RPMI7951 (cell line): ENCODE results near the gene EXOC5. TPM values are rescaled to one million over a fixed set of nuclear protein-coding genes. Genes with fewer than 3 reads are reported as not detected.
A peak's percentile ranks its signal among the peaks of the same experiment; 100 is the strongest.
"Not testable (repeated sequence)": the region's sequence is repeated elsewhere in the genome, so short reads cannot be mapped to it uniquely, and the experiment has no call there.

Source experiments
- DNase-seq: peaks from one replicate; pipeline ENCODE4 v3.0.0-alpha.2; 2012; ENCODE audit warnings: low read depth
- total RNA-seq: library from RNA; depleted of rRNA; stranded (reverse); fragments of >200 nt; shearing (Covaris generic); gene quantifications from 2 replicates; pipeline ENCODE4 v1.2.3, GENCODE V29; 2014

EXOC5 gene
- total RNA-seq, 1 experiment from 2014 or later, result 53.6 TPM

DNA sequence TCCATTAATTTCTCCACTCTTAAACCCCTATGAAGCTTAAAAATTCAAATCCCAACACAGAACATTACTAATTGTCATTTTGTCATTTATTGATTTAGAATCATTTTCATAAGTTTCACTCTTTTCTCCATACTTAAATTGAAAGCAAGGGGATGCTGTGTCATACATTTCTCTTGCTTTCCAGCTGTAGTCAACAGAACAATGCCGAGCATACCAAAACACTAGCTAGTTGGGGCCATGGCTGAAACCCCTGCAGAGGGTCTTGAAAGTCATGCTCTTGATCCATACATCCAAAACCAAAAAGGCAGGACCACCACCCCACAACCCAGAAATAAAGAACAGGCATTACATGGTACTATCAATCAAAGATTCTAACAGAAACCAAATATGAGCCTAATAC, 9.0 kb downstream of the EXOC5 start:
- no peak for DNase-seq

DNA sequence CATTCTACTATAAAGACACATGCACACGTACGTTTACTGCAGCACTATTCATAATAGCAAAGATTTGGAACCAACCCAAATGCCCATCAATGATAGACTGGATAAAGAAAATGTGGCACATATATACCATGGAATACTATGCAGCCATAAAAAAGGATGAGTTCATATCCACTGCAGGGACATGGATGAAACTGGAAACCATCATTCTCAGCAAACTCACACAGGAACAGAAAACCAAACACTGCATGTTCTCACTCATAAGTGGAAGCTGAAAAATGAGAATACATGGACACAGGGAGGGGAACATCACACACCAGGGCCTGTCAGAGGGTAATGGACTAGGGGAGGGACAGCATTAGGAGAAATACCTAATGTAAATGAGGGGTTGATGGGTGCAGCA, 10.5 kb downstream of the EXOC5 start:
- not testable (repeated sequence) for DNase-seq

DNA sequence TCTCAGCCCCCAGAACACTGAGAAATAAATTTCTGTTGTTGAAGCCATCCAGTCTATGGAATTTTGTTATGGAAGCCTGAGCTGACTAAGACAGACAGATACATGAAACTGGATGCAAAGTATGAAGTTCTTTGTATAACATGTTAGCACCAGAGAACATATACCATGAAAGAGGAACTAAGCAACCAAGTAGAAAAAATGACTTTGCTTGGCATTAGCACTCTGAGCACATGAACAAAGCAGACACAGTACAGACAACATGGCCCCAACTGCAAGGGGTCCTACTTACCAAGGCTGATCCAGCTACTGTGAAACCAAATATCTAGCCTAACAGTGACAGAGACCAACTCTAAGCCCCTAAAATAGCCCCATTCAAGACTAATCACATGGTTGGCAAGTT, 13.8 kb downstream of the EXOC5 start:
- DNase-seq, result no peak

DNA sequence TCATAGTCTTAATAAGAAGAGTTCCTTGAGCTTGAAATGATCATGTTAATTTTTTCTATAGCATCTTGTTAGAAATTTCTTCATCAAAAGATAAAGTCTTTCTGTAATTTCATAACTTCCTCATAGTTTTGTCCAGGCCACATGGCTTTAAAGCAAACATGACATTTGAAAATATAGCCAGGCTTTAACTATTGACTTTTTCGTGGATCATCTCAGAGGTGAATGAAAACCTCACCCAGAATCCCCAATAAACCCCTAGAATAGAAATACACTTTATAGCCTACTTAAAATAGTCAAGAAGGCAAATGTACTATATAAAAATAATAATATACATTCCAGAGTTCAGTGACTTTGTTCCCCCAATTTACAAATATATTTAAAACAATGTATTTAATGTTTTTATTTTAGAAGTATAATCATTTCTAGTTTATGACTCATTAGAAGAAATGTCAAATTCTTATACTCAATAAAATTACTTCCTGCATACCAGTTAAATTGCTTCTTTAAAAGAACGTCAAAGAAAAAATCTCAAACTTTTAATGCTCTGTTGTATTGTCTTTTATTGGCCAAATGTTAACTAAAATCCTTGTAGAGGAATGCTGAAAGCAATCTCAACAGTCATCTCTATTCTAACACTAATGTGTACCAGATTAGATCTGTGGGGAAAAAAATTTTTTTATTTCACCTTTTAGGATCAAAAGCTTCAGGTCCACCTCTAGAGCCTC, 21.6 kb downstream of the EXOC5 start:
- no peak for DNase-seq

DNA sequence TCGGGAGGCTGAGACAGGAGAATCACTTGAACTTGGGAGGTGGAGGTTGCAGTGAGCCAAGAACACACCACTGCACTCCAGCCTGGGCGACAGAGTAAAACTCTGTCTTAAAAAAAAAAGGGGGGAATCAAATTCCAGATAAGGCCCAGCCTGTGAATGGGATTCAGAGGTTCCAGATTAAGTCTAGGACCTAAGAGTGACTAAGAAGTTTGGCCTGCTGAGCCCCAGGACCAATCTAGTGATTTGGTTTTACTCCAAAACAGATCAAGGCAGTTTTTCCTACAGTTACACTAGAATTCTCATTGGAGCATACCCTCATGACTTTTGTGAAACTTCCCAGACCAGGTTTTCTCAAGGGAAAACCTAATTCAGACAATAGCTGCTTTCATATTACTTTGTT, 22.8 kb downstream of the EXOC5 start:
- no peak for DNase-seq

DNA sequence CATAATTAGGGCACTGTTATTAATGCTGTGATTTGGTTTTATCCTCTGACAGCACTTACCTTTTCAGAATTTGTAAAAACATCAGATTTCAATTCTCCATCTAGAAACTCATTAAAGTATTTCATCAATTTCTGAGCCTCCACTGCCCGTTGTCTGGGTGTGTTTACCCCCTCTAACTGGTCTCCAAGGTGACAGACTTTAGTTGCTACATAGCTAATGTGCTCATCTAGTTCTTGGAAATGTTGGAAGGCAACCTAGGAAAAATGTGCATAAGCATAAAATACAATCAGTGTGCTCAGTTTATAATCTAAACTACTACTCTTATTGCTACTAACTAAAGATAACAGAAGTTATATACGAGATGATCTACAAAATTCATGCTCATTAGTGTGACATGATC, 24.6 kb downstream of the EXOC5 start:
- DNase-seq, result no peak

DNA sequence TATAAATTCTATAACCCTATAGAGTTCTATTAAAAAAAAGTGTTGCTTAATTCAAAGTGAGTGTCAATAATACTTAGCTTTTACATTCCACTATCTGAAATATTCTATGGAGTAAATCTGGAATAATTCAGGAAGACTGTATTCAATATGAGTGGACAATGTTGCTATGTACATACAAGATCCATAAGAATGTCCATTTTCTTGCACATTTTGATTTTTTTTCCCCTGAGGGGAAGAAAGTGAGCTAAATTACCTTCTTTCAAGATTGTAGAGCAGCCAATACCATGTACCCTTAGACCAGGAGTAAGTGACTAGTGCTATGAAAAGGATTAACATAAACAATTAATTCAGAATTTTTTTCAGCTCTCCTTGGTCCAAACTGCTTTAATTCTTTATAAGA, 25.4 kb downstream of the EXOC5 start:
- no peak for DNase-seq

DNA sequence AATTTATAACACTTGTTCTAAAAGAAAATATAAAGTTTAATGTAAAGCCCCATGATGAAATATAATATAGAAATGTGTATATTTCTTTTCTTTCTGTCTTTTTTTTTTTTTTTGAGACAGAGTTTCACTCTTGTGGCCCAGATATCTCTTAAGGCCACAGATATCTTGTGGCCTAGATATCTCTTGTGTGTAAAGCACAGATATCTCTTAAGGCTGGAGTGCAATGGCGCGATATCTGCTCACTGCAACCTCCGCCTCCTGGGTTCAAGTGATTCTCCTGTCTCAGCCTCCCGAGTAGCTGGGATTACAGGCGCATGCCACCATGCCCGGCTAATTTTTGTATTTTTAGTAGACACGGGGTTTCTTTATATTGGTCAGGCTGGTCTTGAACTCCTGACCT, 28.6 kb downstream of the EXOC5 start:
- not testable (repeated sequence) for DNase-seq

DNA sequence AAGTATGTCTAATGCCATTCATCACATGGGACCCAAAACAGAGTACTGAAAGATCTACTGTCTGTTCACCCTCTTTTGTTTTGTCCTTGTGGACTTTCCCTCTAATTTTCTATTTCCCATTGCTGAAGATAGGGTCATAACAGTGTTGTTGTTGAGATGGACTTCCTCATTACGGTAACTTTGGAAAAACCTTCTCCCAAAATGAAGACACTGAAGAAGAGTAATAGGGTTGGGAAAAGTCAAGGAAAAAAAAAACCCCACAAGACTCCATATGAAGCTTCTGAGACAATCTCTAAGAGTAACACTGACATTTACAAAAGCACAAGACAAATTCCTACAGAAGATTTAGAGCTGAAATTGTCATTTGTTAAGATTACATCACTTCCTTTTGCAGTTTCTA, 36.7 kb downstream of the EXOC5 start:
- no peak for DNase-seq

DNA sequence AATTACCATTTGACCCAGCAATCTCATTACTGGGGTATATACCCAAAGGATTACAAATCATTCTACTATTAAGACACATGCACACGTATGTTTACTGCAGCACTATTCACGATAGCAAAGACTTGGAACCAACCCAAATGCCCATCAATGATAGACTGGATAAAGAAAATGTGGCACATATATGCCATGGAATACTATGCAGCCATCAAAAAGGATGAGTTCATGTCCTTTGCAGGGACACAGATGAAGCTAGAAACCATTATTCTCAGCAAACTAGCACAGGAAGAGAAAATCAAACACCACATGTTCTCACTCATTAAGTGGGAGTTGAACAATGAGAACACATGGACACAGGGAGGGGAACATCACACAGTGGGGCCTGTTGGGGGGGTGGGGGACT, 40.4 kb downstream of the EXOC5 start:
- DNase-seq, result not testable (repeated sequence)

DNA sequence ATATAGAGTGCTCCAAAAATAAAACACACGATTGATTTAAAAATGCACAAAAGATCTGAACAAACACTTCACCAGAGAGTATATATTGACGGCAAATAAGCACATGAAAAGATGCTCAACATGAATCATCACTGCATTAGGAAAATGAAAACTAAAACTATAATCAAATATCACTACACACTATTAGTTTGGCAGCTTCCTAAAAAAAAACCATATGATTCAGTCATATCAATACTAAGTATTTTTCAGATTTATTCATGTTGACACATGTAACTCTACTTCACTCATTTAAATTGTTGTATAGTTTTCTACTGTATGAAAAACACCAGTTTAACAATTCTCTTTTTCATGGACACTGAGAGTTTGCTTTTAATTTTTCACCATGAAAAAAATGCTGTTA, 41.6 kb downstream of the EXOC5 start:
- no peak for DNase-seq

DNA sequence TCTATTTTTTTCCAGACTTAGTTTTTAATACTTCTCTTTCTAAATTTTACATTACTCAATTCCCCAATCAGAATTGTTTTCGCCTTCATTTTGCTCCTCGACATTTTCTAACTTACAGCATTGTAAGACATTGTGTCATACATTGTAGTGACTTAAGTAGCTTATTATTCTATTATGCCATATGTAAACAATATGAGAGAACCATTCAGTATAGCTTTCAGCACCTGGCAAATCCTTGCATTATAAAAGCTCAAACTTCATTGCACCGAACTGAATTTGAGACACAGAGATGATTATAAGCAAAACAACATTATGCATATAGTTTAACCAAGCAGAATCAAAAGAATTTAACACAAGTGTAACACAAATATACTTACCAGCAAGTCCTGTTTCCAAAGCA, 46.8 kb downstream of the EXOC5 start:
- no peak for DNase-seq

DNA sequence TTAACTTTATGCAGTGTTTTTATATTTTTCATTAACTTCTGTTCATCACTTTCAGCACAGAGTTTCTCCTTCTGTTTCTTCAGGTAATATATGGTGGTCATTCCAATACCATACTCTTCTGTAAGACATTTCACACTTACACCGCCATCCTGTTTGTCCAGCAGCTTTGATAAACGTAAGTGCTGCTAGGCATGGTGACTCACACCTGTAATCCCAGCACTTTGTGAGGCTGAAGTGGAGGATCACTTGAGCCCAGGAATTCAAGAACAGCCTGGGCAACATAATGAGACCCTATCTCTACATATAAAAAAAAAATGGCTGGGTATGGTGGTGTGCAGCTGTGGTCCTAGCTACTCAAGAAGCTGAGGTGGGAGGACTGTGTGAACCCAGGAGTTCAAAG, 55.8 kb downstream of the EXOC5 start:
- no peak for DNase-seq

DNA sequence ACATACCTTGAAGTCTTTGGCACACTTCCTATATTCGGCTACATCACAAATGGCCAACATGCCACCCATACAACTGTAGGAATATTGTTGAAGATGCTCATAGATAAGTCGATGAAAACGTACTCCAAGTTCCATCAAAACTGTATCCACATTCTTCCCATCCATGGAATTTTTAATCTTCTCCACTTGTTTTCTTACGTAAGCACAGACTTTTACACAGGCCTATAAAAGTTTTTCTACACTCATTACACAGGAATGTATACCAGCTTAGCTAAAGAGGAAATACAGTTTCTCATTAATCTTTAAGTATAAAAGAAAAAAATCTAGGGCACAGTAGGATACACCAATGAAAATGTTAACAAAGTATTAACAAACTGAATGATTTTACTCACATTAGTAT, 59.1 kb downstream of the EXOC5 start:
- DNase-seq, result no peak

DNA sequence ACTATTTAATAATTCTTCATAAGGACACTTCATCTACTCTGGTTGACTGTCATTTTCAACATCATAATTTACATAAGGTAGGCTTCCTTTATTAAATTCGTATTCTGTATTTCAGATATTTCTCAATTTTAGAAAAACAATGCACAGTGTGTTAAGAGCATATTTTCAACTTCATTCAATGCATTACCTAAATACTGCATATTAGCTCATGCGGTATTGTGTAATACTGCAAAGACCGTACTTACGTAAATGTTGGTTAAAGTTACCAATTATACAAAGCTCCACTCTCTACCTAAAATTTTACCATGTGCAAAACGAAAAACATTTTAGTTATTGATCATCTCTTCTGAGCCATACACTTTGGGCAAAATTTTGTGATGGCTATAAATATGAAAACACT, 62.8 kb downstream of the EXOC5 start:
- no peak for DNase-seq

DNA sequence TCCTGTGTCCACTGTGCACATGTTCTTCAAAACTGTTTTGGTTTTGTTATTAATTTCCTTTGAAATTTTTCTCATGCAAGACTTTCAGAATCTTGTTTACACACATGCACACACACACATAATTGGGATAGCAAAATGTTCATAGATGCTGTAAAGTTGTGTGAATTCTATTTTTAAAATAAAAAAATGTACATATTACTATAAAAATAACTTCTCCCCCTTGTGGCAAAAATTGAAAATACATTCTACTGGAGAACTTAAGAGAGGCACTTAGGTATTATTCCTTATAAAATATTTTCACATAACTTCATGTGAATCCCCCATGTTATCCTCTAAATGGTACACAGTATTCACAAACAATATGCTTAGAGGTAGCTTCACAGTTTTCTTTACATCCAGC, 66.0 kb downstream of the EXOC5 start:
- not testable (repeated sequence) for DNase-seq

DNA sequence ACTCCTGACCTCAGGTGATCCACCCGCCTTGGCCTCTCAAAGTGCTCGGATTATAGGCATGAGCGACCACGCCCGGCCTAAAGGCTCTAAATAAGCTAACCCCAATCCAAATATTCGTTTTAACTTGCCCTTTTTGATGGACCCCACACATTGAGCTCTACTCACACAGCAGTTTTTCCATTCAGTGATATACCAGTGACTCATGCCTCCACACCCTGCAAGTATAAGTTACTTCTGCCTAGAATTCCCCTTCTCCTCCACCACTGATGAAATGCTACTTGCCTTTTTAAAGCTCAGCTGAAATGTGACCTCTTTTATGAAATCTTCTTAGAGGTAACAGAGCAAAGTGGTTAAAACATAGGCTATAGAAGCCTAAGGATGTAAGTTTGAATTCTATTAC, 68.8 kb downstream of the EXOC5 start:
- peak; percentile 28 for DNase-seq

DNA sequence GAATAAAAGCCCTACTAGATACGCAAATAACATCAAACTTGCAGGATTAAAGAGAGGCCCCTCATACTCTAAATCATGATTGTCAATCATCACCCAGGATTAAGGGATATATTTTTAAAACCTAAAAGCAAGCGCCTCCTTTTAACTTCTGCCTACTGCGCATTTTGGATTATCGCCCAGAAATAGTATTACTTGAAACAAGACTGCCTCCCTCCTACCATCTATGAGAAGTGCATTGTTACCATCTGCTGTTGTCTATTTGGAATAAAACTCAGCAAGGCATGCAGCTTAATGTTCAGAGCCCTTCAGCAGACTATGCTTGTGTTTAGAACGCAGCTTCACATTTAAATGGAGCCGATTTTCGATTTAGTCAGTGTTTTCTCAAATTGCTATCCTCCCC, 79.6 kb downstream of the EXOC5 start:
- peak; percentile 19 for DNase-seq

DNA sequence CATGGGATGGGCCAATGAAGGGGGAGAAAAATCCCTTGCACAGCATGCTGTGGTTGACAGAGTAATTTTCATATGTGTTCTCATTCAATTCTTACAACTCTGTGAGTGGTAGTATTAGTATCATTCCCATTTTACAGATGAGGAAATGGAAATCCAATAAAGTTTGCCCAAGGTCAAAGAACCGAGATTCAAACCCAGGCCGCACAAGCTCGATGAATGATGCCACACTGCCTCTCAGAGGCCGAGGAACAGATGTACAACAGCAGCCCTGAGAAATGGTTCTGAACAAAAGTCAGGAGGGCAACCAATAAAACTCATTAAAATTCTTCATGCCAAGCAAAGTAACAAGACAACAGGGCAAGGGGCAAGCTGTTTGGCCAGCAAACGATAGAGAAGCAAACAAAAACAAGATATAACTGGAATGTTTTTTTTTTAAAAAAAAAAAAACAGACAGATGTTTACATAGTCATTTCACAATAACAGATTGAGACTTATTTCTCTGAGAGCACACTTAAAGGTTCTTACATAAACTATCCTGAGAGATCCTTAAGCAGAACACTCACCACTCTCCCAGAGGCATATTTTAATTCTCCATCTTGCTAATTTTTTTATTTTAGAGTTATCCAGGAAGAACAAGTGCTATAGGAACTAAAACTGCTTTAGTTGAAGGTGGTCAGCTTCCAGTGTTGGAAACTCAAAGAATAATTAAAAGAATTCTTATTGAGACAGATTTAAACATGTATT, 85.8 kb downstream of the EXOC5 start:
- peak; percentile 4 for DNase-seq

DNA sequence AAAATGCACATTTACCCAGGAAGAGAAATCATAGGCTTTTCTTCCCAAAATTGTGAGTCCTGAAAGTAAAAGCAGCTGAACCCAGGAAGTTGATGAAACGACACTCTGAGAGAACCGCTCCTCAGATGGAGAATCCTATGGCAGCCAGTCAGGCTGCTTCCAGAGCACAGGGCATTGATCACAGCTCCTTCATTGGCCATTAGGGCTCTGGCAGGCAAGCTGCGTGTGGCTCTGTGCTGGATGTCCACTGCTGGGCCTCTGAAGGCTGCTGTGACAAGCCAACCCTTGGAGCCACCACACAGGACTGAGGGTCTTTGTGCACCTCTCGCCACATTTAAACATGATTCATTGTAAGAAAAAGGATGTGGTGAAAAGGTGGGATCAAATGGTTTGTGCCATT, 89.4 kb downstream of the EXOC5 start:
- DNase-seq, result no peak

DNA sequence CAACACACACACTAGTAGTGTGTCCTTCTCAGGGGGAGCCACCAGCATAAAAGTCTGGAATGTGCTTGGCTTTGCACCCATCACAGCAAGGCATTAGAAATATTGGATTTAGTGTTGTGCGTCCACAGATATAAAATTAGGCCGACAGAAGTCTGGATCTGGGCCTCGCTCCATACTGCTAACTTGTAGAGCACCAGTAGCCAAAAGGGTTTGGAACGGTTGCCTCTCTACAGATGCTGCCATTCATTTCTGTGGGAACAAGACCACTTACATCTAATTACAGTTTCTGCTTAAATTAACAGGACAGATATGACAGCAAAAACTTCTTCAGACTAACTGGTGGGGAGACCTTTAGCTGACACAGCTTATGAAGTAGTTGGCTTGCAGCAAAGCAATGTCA, 94.2 kb downstream of the EXOC5 start:
- DNase-seq, result no peak

DNA sequence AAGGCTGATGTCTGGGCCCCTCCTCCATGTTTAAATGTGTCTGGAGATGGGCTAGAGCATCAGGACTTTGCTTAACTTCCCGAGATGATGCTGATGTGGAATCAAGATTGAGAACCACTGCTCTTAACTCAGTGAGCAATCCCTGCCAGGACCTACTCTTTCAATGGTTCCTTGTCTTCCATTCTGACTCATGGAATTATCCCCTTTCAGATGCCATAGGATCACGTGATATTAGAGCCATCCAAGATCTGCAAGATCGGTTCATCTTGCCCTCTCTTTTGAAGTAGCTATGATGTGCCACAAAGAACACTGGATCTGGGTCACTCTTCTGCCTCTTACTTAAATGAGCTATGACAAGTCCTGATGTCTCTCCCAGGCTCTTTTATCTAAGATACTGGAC, 96.8 kb downstream of the EXOC5 start:
- DNase-seq, result peak; percentile 1

DNA sequence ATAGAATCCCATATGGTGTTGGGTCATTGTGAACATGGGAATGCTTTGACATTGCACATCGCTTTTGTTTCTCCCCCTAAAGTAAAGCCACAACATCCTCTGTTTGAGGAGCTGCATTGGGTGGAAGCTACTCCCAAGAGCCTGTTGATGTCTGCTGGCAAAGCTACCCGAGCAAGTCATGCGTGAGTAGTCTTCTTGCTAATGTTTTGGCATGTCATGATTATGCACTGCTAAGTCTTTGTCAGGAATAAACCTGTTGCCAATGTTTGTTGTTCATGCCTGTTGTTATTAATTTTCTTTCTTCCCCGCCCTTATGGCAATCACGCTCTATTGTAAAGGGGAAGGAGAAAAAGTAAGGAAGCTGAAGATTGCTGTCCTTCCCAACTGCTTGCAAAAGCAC, 97.3 kb downstream of the EXOC5 start:
- DNase-seq, result no peak

DNA sequence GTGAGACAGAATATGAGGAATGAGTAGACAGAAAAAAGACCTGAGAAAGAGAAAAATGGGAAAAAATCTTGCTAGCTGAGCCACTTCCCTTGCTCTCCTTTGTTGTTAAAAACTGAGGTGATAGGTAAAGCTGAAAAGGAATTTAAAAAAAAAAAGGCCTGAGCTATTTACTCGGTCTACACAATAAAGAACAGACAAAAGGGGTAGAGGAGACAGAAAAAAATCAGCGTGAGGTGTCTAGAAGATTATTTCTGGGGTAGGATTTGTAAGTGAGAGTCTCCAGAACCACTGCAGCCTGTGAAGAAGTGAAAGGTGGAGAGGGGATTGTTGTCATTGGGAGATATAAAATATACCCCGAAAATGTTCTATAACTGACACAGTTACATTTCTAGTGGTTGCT, 98.8 kb downstream of the EXOC5 start:
- no peak for DNase-seq
